HG03066 (cell line): ENCODE results near the gene FADS2.
"Not testable (repeated sequence)": the region's sequence is repeated elsewhere in the genome, so short reads cannot be mapped to it uniquely, and the experiment has no call there.

Experiments used
- ATAC-seq: cut with Tn5 transposase; IDR thresholded peaks from one replicate; pipeline ENCODE4 v1.9.1; 2021; ENCODE audit warnings: low read depth; ENCODE audit not compliant: unreplicated experiment

The FADS2 gene

DNA sequence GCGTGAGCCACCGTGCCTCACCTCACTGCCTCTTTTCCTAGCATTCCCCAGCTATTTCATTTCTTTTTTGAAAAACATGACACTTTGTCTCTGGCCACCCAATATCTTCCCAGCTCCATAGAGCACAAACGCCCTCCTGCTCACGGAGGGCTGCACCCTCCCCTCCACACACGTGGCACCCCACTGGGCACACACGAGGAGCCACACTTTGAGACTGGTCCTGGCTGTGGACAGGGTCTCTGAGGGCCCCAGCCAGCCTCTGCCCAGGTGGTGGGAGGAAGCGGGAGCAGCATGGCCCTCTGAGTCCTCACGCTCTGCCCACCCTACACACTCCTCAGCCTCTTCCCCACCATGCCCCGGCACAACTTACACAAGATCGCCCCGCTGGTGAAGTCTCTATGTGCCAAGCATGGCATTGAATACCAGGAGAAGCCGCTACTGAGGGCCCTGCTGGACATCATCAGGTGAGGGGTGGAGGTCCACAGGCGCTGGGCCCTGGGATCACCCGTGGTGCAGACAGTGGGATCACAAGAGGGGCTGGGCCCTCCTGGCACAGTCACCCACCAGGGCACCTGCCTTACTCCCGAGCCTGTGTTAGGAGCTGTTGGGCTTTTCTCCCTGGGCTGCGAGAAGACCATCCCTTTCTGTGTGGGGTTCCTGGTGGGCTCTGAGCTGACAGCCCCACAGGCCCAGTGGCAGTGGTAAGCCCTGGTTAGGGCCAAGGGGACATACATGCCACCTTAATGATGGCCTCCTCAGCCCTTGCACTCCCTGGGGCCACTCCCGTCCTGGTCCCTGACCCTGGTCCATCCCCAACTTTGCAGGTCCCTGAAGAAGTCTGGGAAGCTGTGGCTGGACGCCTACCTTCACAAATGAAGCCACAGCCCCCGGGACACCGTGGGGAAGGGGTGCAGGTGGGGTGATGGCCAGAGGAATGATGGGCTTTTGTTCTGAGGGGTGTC, 37.0 kb downstream of the FADS2 start:
- no peak for ATAC-seq

DNA sequence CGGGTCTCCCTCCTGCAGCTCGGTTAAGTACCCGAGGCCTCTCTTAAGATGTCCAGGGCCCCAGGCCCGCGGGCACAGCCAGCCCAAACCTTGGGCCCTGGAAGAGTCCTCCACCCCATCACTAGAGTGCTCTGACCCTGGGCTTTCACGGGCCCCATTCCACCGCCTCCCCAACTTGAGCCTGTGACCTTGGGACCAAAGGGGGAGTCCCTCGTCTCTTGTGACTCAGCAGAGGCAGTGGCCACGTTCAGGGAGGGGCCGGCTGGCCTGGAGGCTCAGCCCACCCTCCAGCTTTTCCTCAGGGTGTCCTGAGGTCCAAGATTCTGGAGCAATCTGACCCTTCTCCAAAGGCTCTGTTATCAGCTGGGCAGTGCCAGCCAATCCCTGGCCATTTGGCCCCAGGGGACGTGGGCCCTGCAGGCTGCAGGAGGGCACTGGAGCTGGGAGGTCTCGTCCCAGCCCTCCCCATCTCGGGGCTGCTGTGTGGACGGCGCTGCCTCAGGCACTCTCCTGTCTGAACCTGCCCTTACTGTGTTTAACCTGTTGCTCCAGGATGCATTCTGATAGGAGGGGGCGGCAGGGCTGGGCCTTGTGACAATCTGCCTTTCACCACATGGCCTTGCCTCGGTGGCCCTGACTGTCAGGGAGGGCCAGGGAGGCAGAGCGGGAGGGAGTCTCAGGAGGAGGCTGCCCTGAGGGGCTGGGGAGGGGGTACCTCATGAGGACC, 38.3 kb downstream of the FADS2 start:
- no peak for ATAC-seq

DNA sequence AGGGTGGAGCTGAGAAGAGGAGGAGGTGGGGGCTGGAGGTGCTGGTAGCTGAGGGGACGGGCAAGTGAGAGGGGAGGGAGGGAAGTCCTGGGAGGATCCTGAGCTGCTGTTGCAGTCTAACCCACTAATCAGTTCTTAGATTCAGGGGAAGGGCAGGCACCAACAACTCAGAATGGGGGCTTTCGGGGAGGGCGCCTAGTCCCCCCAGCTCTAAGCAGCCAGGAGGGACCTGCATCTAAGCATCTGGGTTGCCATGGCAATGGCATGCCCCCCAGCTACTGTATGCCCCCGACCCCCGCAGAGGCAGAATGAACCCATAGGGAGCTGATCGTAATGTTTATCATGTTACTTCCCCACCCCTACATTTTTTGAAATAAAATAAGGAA, 38.9 kb downstream of the FADS2 start:
- no peak for ATAC-seq

DNA sequence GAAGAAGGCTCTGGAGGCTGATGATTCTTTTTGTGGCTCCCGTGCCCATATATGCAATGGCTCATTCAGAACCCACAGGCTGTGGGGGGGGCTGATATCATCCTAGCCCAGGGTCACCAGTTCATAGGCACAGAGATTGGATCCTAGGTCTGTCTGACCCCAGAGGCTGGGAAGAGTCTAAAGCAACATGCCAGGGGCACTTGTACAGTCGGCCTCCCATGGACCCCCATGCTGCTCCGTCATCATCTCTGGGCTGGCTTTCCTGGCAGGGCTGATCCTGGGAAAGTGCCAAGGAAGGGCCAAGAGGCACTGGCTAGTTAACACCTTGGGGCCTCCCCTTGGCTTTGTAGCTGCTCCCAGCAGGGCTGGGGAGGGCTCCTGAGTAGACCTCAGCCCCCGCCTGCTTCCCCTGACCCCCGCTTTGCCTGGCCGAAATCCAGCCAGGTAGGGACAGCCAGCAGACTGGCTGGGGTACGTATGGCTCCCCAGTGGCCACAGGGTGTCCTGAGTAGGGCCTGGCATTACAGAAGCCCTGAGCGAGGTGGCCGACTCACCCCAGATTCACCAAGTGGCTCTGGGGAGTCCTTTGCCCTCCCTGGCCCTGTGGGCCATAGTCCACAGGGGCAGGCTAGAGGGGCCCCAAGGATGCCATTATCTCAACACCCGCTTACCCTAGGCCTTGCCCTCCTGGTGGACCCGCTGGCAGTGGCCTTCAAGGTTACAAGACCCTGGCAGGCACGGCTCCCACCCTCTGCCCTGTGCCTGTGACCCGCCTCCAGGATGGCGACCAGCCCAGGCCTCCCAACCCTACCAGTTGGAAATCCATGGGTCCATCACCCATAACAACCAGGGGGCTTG, 40.7 kb downstream of the FADS2 start:
- ATAC-seq: no peak

DNA sequence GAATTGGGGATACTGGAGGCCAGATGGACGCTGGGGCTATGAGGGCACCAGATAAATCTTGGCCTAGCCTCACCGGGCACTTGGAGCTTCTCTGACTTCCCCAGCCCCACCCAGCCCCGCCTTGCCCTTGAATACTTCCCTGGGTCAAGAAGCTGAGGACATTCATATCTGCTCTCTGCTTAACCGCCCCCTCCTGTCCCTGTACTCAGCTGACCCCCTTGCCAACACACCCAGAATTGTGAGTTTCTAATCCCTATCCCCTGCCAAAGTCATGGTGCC, 41.3 kb downstream of the FADS2 start:
- ATAC-seq: no peak

DNA sequence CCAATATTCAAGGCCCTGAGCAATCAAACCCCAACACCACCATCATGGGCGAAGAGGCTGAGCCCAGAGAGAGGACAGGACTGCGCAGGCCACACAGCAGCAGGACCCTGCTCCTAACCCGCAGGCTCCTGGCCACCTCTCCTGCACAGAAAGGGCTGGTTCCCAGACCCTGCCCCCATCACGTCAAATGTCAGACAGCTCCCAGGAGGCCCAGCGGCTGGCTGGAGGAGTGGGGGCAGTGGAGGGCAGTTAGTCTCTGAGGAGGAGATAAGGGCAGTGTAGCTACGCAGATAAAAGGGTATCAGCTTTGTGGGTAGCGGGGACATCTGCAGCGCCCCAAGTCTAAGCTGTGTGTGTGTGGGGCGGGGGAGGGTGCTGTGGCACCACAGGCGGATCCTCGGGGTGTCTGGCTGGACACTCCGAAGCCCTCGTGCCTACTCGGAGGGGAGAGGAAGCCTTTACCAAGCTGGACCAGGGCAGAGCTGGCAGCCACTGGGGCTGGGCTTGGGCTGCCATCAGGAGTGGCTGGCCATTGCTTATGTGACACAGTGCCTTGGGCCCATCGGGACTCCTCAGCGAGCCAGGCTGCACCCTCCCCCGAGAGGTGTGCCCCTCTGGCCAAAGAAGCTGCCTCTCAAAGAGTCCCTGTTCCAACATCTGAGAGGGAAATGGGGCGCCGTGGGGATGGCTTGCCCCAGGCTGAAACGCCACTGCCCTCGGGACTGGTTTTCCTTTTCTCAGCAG, 41.8 kb downstream of the FADS2 start:
- ATAC-seq: no peak

DNA sequence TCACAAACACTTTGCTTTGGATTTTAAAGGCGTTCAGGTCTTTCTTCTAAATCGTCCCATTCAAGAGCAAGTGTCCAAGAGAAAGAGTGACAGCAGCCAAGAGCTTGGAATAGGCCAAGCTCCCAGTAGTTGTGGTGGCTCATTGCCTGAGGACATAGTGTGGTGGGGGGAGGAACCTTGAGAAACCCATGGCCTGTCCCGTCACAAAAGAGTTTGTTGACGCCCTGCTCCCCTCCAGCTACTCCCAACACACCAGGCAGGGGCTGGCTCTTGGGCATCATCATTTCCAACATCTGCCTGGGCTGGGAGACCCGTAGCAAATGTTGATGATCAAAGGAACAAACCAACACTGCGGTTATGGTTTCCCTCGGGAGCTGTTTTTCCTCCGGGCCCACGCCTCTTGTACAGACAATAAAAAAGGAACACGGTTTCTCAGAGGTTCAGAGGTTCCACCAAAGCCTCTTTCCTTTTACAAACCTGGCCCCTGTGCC, 42.5 kb downstream of the FADS2 start:
- ATAC-seq: no peak

DNA sequence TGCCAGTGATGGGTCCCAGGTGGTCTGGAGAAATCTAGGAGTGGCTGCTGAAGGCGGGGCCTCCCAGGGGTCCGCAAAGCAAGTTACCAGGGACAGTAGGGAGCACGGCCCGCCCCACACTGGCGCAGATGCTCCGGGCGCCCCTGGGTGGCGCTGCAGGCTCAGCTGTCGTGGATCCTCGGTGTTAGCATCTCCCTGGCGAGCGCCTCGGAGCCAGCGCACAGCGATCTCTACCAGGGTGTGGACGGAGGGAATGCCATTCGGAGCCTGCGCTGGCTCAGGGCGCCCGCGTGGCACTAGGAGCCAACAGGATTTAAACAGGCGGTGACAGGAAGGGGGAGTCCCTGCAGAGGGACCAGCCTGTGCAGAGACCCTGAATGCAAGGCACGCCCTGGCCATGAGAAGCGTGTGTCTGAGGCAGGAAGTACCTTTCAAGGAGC, 43.1 kb downstream of the FADS2 start:
- peak; percentile 72 for ATAC-seq

DNA sequence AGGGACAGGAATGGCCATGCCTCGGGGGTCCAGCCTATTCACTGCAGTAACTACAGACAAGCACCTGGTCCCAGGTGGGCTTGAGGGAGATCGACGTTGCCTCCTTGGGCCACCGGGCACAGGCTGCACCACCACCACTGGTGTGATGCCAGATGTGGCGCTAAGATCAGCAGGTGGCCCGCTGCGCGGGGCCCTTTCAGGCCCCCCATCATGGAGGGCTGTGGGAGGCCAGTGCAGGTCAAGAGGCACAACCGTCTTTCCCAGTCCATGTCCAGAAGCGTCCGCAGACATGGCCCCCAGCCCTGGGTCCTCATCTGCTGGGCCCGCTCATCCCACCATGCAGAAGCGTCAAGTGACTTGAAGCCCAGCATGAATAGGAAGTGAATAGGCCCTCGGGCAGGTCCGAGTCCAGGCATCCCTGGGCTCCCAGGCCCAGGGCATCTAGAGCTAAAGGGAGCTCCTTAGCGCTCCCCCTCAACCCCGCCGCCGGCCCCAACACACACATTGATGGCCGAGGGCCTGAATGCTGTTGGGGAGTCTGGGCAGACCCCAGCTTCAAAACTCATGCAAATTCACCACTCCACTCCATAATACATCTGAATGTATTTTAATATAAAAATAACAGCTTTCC, 45.0 kb downstream of the FADS2 start:
- no peak for ATAC-seq

DNA sequence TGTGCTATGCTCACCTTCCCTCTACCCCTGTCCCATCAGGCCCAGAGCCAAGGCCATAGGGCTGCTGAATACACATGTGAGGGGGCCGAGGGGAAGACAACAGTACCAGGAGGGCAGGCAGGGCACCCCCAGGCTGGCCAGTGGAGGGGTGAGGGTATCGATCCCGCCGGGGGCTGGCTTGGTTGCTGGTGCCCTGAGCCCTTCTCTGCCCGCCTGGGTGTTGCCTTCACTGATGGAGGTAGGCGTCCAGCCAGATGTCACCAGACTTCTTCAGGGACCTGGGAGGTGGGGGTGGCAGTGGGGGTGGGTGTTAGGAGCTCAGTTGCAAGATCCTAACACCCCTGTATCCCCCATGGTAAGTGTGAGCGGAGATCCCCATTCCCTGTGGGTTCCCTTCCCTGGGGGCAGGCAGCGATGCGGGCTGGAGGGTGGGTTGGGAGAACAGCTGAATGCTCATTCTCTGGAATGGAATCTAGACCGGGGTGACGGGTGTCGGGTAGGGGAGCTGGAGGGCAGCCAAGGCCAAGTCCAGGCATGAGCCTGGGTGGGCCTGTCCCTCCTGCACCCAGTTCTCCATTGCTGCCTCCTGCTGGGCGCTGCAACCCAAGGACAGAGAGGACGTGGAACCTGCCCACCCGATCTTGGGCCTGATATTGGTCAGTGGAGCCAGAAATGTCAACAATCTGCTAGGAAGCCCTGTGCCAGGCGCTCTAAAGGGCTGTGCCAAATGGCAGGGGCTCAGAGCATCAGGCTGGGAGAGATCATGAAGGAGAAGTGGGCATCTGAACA, 45.7 kb downstream of the FADS2 start:
- no peak for ATAC-seq

DNA sequence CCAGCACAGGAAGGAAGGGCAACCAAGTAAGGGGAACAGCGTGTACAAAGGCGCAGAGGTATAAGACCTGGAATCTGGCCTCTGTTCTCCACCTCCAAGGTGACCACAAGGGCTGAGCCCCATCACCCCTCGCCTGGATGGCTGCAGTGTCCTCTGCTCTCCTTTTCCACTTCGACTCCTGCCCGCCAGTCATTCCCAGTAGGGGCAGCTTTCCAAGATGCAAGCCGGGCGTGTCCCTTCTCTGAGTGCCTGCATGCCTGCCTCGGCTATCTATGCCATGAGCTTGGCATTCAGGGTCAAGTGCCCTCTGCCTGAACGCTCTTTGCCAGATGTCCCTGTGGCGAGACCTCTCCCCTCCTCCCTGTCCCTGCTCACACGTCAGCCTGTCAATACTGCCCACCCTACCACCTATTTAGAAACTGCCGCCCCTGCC, 46.3 kb downstream of the FADS2 start:
- ATAC-seq: no peak

DNA sequence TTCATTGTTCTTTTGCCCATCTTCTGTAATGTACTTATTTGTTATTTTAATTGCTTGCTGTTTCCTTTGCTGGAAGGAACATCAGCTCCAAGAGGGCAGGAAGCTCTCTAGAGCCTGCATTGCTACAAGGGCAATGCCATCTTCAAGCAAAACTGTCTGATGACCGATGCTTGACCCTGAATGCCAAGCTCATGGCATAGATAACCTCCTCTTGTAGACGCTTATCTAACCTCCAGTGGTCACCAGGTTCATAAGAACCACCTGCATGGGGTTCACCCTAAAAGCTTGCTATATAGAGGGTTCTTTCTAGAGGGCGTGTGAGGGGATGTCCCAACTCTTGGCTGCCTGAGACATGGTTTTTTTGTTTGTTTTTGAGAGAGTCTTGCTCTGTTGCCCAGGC, 46.8 kb downstream of the FADS2 start:
- ATAC-seq: no peak

DNA sequence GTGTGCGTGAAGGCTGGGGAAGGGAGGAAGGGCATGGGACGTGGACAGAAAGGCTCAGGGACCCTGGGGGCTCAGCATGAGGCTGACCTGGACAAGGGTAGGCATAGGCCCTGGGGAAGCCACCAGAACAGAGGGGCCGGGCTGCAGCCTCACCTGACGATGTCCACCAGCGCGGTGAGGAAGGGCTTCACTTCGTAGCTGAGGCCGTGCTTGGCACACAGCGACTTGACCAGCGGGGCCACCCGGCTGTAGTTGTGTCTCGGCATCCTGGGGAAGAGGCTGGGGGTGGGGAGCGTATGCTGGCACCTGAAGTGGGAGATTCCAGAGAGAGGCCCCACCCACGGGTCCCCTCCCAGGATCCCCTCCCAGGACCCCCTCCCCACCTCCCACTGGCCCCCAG, 47.6 kb downstream of the FADS2 start:
- no peak for ATAC-seq

DNA sequence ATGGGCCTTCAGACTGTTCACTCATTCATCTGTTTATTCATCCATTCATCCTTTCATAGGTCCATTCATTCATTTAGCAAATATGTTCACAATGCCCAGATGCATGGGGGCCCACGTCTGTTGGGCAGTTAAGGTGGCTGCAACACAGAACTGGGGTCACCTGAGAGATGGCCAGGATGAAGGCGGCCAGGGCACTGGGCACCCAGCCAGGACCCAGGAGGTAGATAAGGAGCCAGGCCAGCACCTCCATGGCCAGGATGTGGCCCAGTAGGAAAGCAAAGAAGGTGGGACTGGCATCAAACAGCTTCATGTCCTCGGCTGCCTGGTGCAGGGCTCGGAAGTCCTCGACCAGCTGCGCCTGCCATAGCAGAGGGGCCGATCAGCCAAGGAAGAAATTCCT, 51.1 kb downstream of the FADS2 start:
- no peak for ATAC-seq

DNA sequence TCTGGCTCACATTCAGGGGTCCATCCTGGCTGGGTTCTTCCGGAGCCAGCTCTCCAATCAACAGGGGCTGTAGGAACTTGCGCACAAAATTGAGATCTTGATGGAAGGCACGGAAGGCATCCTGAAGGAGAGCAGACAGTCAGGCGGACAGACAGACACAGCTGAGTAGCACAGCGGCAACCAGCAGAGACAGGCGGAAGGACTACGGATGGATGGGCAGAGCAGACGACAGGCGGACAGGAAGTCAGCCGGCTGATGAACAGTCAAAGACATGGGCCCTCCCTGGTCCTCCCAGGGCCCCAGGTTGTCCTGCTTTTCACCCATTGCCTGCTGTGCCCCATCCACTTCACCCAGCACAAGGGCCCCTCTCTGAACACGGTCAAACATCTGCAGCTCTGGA, 51.9 kb downstream of the FADS2 start:
- ATAC-seq: no peak

DNA sequence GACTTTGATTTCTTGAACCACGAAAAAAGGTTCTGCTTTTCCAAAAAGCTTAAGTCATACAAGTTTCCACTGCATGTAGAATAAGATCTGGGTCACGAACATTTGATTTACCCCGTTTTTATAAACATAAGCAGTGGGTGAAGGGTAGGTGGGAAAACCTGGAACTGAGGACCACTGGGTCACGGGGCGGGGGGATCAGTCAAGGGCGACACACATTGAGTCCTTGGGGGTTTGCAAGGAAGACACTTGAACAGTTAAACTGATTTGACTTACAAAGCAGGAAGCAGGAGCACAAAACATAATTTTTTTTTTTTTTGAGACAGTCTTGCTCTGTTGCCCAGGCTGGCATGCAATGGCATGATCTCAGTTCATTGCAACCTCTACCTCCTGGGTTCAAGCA, 52.4 kb downstream of the FADS2 start:
- no peak for ATAC-seq

DNA sequence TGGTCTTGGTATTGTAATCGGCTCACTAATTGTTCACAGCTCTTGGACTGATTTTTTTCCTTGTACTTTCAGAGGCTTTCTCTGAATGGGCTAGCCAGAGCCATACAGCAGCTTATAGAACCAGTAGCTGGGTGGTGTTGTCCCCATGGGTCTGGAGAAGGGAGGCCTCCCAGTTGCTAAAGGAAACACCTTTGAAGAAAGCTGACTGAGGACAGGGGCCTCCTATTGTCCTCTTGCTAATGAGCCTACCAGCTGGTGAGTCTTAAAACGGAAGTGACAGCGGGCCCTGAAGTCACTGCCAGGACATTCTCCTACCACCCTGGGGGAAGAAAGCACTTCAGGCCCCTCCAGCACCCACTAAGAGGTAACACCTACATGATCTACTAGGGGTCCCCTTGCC, 53.3 kb downstream of the FADS2 start:
- ATAC-seq: no peak

DNA sequence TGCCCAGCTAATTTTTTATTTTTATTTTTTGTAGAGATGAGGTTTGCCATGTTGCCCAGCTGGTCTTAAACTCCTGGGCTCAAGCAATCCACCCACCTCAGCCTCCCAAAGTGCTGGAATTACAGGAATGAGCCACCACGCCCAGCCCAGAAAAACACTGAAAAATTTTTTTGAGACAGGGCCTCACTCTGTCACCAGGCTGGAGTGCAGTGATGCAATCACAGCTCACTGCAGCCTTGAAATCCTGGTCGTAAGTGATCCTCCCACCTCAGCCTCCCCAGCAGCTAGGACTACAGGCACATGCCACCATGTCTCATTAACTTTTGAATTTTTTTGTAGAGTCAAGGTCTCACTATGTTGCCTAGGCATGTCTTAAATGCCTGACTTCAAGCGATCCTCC, 54.2 kb downstream of the FADS2 start:
- not testable (repeated sequence) for ATAC-seq

DNA sequence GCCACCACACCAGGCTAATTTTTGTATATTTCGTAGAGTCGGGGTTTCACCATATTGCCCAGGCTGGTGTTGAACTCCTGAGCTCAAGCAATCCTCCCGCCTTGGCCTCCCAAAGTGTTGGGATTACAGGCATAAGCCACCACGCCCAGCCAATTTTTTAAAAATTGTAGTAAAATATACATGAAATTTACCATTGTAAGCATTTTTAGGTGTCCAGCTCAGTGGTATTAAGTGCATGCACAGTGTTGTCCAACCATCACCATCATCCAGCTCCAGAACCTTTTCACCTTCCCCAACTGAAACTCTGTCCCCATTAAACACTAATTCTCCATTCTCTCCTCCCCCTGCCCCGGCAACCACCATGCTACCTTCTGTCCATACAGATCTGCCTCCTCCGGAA, 54.8 kb downstream of the FADS2 start:
- no peak for ATAC-seq
